Measurements from ENCODE around the gene ZFAND5. TPM values are rescaled to one million over a fixed set of nuclear protein-coding genes. Genes with fewer than 3 reads are reported as not detected.

ZFAND5 gene
- total and polyA plus RNA-seq, 10 of the 15 experiments (the other 5 are each of a cell fraction or from before 2014, with no cell fraction given): 22.5 to 107 (median 63.3) TPM

DNA sequence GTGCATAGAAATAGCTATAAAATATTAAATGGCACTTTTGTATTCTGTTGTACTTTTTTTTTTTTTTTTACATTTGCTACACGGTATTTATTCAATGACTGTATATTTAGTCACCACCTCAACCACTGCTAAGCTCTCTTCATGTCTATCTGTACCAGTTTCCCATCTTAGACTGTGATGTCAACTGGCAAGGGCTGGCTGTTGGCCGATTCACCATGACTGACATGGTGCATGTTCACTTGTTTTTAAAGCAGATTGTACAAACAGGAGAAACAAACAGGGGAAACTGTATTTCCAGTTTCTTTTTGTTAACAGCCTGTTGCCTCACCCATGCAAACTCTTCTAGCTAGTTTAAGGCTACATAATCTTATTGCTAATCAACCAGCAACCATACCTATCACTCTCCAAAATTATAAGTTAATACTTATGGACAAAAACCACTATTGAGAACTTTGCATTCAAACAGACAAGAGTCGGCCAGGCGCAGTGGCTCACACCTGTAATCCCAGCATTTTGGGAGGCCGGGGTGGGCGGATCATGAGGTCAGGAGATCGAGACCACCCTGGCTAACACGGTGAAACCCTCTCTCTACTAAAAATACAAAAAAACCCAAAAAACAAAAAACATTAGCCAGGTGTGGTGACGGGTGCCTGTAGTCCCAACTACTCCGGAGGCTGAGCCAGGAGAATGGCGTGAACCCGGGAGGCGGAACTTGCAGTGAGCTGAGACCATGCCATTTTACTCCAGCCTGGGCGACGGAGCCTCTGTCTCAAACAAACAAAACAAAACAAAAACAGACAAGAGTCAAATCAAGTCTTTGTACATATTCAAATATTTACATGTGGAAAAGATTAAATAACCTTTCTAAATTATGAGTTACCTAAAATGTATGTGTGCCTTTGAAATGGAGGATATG lies 13.2 kb downstream of the ZFAND5 start:
- Histone ChIP-seq H3K79me2 (ENCODE audit: control insufficient read depth, insufficient read depth, low read length) (peaks cover 2% of the 10 kb centered on the region), H3K4me3 (no peak overlapping the region), H3K27me3 (replicated peaks in 1 of 2; ENCODE audit: control insufficient read depth in 2 of 2, insufficient read depth in 2 of 2, low read length in 1 of 2) (no peaks in the 10 kb centered on the region), H3K36me3 (ENCODE audit: control insufficient read depth in 2 of 2, insufficient read depth in 2 of 2, low read length in 1 of 2) (peaks cover 2 to 18% of the 10 kb centered on the region in 2 experiments; a peak in 3 of 4 replicates), H3K27ac (ENCODE audit: control insufficient read depth, insufficient read depth) (no peak overlapping the region), H2AFZ (ENCODE audit: control insufficient read depth, low read depth, low read length) (no peak overlapping the region), H4K20me1 (ENCODE audit: control insufficient read depth, insufficient read depth) (no peaks in the 10 kb centered on the region), H3K9ac (ENCODE audit: control insufficient read depth, insufficient read depth, low read length) (no peak overlapping the region), H3K9me3 (replicated peaks; ENCODE audit: control insufficient read depth, insufficient read depth, low read length) (no peaks in the 10 kb centered on the region), H3K4me2 (ENCODE audit: control insufficient read depth, insufficient read depth) (no peak overlapping the region), H3K4me1 (ENCODE audit: control insufficient read depth, insufficient read depth, low read length) (no peaks in the 10 kb centered on the region)
- 87% methylated on average over 15 of the region's 15 CpGs for WGBS (ENCODE audit: insufficient coverage, insufficient replicate concordance, low lambda C conversion rate, missing lambda C conversion rate)
- CTCF ChIA-PET: interaction anchor here (0.6 to 0.9 kb wide), 3 partner anchors 10 to 240 kb away, joined by 3 read pairs; partner anchors contain the start of gene ZFAND5
- POLR2A ChIA-PET: interaction anchor here (0.6 to 1.1 kb wide), 3 partner anchors 11 to 237 kb away, joined by 3 to 5 read pairs (median 4); no protein-coding TSS in a partner anchor
- BruUV-seq (replicated peaks): no TSS peak
- SMC1A ChIA-PET (ENCODE audit: uncharacterized antibody, unreplicated experiment): interaction anchor here (0.6 to 1.3 kb wide), 3 partner anchors 12 to 279 kb away, joined by 3 to 4 read pairs (median 3); no protein-coding TSS in a partner anchor
- FAIRE-seq (no peak), DNase-seq (ENCODE audit: low read depth, low spot score) (no peak), ATAC-seq (0 out of 3 replicates have a peak, but pooled peaks have one; percentile 10)
- in situ Hi-C loops (cut with MboI): no loop called here
- RAD21 ChIA-PET (ENCODE audit: unreplicated experiment): interaction anchor here (1.0 to 1.3 kb wide), 3 partner anchors 11 to 240 kb away, joined by 3 to 4 read pairs (median 3); partner anchors contain the start of gene ZFAND5
- intact Hi-C loops (cut with micrococcal nuclease; ENCODE audit: unreplicated experiment): loop anchor here (10.0 kb wide), 1 partner anchor 317 kb away; no protein-coding TSS in a partner anchor
- no peak for TF ChIP-seq HDGF (IDR thresholded peaks at IDR 0.05)
- TF ChIP-seq MTA2 (IDR thresholded peaks at IDR 0.05; ENCODE audit: low read depth): no peak
- TF ChIP-seq E4F1 (IDR thresholded peaks at IDR 0.05; ENCODE audit: borderline replicate concordance, partially characterized antibody): no peak
- no peak for TF ChIP-seq STAT1 (conservative IDR thresholded peaks at IDR 0.05)
- no peak for TF ChIP-seq ASH2L (IDR thresholded peaks at IDR 0.05; ENCODE audit: borderline replicate concordance, low read depth)
- TF ChIP-seq, protein P1, sequence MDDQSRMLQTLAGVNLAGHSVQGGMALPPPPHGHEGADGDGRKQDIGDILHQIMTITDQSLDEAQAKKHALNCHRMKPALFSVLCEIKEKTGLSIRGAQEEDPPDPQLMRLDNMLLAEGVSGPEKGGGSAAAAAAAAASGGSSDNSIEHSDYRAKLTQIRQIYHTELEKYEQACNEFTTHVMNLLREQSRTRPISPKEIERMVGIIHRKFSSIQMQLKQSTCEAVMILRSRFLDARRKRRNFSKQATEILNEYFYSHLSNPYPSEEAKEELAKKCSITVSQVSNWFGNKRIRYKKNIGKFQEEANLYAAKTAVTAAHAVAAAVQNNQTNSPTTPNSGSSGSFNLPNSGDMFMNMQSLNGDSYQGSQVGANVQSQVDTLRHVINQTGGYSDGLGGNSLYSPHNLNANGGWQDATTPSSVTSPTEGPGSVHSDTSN (IDR thresholded peaks at IDR 0.05; ENCODE audit: insufficient replicate concordance, low read depth, low read length): no peak
- TF ChIP-seq BRCA1 (IDR thresholded peaks at IDR 0.05; ENCODE audit: low read depth, low read length): no peak
- no peak for TF ChIP-seq ZNF687 (IDR thresholded peaks at IDR 0.05)
- no peak for TF ChIP-seq EZH2 (IDR thresholded peaks at IDR 0.05; ENCODE audit: borderline replicate concordance, control insufficient read depth, low read depth, low read length)
- TF ChIP-seq HCFC1 (IDR thresholded peaks at IDR 0.05; ENCODE audit: low read length): no peak
- no peak for TF ChIP-seq SPI1 (IDR thresholded peaks at IDR 0.05; ENCODE audit: borderline replicate concordance, insufficient read depth, low read depth, low read length)
- TF ChIP-seq NFIC (IDR thresholded peaks at IDR 0.05; ENCODE audit: low read depth, low read length): no peak
- no peak for TF ChIP-seq RELA (IDR thresholded peaks at IDR 0.05; ENCODE audit: borderline replicate concordance, partially characterized antibody)
- TF ChIP-seq NBN (IDR thresholded peaks at IDR 0.05): no peak
- TF ChIP-seq HDAC2 (IDR thresholded peaks at IDR 0.05): no peak
- no peak for TF ChIP-seq RBBP5 (conservative IDR thresholded peaks at IDR 0.05)
